OCI-LY1 (cell line): ENCODE measurements around the gene KCNIP4.

Experiments used
- EZH2 ChIP-seq: fragments of 200-600 bp; sonication (generic), shearing (Covaris generic); IDR thresholded peaks from 2 replicates; pipeline ENCODE4 v1.8.0; 2017; ENCODE audit warnings: borderline replicate concordance, mixed run types, mild to moderate bottlenecking, antibody characterized with exemption, low read length, moderate library complexity, mixed read lengths
- TF ChIP-seq, protein P1 (sequence below): fragments of 200-600 bp; sonication (generic), shearing (Covaris generic); IDR thresholded peaks from 2 replicates; pipeline ENCODE4 v1.5.1; 2017; ENCODE audit warnings: mild to moderate bottlenecking, antibody characterized with exemption, low read length, moderate library complexity, mixed read lengths

- no peak for TF ChIP-seq EZH2
- TF ChIP-seq, protein P1, sequence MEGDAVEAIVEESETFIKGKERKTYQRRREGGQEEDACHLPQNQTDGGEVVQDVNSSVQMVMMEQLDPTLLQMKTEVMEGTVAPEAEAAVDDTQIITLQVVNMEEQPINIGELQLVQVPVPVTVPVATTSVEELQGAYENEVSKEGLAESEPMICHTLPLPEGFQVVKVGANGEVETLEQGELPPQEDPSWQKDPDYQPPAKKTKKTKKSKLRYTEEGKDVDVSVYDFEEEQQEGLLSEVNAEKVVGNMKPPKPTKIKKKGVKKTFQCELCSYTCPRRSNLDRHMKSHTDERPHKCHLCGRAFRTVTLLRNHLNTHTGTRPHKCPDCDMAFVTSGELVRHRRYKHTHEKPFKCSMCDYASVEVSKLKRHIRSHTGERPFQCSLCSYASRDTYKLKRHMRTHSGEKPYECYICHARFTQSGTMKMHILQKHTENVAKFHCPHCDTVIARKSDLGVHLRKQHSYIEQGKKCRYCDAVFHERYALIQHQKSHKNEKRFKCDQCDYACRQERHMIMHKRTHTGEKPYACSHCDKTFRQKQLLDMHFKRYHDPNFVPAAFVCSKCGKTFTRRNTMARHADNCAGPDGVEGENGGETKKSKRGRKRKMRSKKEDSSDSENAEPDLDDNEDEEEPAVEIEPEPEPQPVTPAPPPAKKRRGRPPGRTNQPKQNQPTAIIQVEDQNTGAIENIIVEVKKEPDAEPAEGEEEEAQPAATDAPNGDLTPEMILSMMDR, result no peak
Observed at GRCh38 chr4:20682853-20683252, 1265.7 kb downstream of the KCNIP4 start.
